DND-41 (cell line): ENCODE results near the gene HNRNPAB.
"Not testable (repeated sequence)": the region's sequence is repeated elsewhere in the genome, so short reads cannot be mapped to it uniquely, and the experiment has no call there.

Experiments
- ATAC-seq: fragments of 200-7000 bp; cut with Tn5 transposase; 3 replicates; pipeline ENCODE4 v1.9.1; 2021; ENCODE audit warnings: low read depth; ENCODE audit not compliant: insufficient read depth
- DNase-seq: peaks from one replicate; pipeline ENCODE4 v3.0.0-alpha.2; 2020
- H2AFZ ChIP-seq: 2 replicates; pipeline ENCODE4 v1.6.0; 2012; ENCODE audit warnings: low read depth, low read length
- H3K27ac ChIP-seq: 2 replicates; pipeline ENCODE4 v1.5.1; 2012; ENCODE audit warnings: low read length, inconsistent platforms
- H3K27me3 ChIP-seq: fragments of 200-600 bp; sonication (generic); 2 replicates; pipeline ENCODE4 v1.6.0; 2012; ENCODE audit warnings: low read length, mild to moderate bottlenecking, inconsistent platforms; ENCODE audit not compliant: insufficient read depth, poor library complexity
- H3K36me3 ChIP-seq: 2 replicates; pipeline ENCODE4 v1.5.1; 2012; ENCODE audit warnings: low read length, inconsistent platforms; ENCODE audit not compliant: insufficient read depth
- H3K4me1 ChIP-seq: 2 replicates; pipeline ENCODE4 v1.5.1; 2012; ENCODE audit warnings: mild to moderate bottlenecking, low read length; ENCODE audit not compliant: insufficient read depth
- H3K4me2 ChIP-seq: 2 replicates; pipeline ENCODE4 v1.6.0; 2012; ENCODE audit warnings: mild to moderate bottlenecking, moderate library complexity, low read length, inconsistent platforms; ENCODE audit not compliant: insufficient read depth
- H3K4me3 ChIP-seq, 2 experiments: fragments of 200-600 bp in 1 of 2; shearing (Covaris generic) in 1 of 2; 2 replicates each; pipeline ENCODE4 v1.5.1; 2012 to 2016; ENCODE audit warnings: inconsistent platforms in 2 of 2, low read length in 2 of 2, mild to moderate bottlenecking in 2 of 2, low read depth in 1 of 2, moderate library complexity in 1 of 2
- H3K79me2 ChIP-seq: 2 replicates; pipeline ENCODE4 v1.6.0; 2012; ENCODE audit warnings: low read length, inconsistent platforms; ENCODE audit not compliant: insufficient read depth
- H3K9ac ChIP-seq: 2 replicates; pipeline ENCODE4 v1.6.0; 2012; ENCODE audit warnings: low read depth, mild to moderate bottlenecking, inconsistent platforms, low read length, moderate library complexity
- H3K9me3 ChIP-seq: 2 replicates; pipeline ENCODE4 v1.5.1; 2012; ENCODE audit warnings: low read length, moderate library complexity, mild to moderate bottlenecking, inconsistent platforms; ENCODE audit not compliant: insufficient read depth, severe bottlenecking
- H4K20me1 ChIP-seq: 2 replicates; pipeline ENCODE4 v1.6.0; 2012; ENCODE audit warnings: low read length; ENCODE audit not compliant: insufficient read depth
- CTCF ChIP-seq: IDR thresholded peaks from 2 replicates; pipeline ENCODE4 v1.5.1; 2012; ENCODE audit warnings: borderline replicate concordance, low read length, moderate library complexity, mild to moderate bottlenecking; ENCODE audit not compliant: poor library complexity, severe bottlenecking; ENCODE audit errors: extremely low read depth
- EZH2 ChIP-seq: IDR thresholded peaks from 3 replicates; pipeline ENCODE4 v1.6.1; 2012; ENCODE audit warnings: borderline replicate concordance, low read depth, mild to moderate bottlenecking, moderate library complexity, low read length, inconsistent platforms; ENCODE audit not compliant: severe bottlenecking

HNRNPAB gene

GRCh38 chr5:178250263-178250662 is 45.9 kb downstream of the HNRNPAB start:
- H3K36me3 ChIP-seq, result no peaks in the 10 kb centered on the region
- no peak overlapping the region for H3K27ac ChIP-seq
- H2AFZ ChIP-seq, result no peak overlapping the region
- no peaks in the 10 kb centered on the region for H3K4me1 ChIP-seq
- TF ChIP-seq CTCF (no peak), EZH2 (no peak)
- H3K9ac ChIP-seq, result no peak overlapping the region
- no peaks in the 10 kb centered on the region for H4K20me1 ChIP-seq
- no peak for ATAC-seq
- no peak overlapping the region for H3K4me3 ChIP-seq
- H3K9me3 ChIP-seq, result no peaks in the 10 kb centered on the region
- H3K79me2 ChIP-seq, result no peaks in the 10 kb centered on the region
- H3K4me2 ChIP-seq, result no peak overlapping the region
- DNase-seq, result no peak
- H3K27me3 ChIP-seq, result no peaks in the 10 kb centered on the region

GRCh38 chr5:178252258-178252657 is 47.9 kb downstream of the HNRNPAB start:
- no peak overlapping the region for H3K27ac ChIP-seq
- H3K4me1 ChIP-seq, result no peaks in the 10 kb centered on the region
- no peaks in the 10 kb centered on the region for H3K27me3 ChIP-seq
- no peak overlapping the region for H3K4me2 ChIP-seq
- H3K4me3 ChIP-seq, result no peak overlapping the region
- TF ChIP-seq EZH2 (no peak), CTCF (no peak)
- no peak overlapping the region for H3K9ac ChIP-seq
- ATAC-seq (no peak), DNase-seq (no peak)
- H3K79me2 ChIP-seq, result no peaks in the 10 kb centered on the region
- H2AFZ ChIP-seq, result no peak overlapping the region
- H3K36me3 ChIP-seq, result no peaks in the 10 kb centered on the region
- no peaks in the 10 kb centered on the region for H4K20me1 ChIP-seq
- H3K9me3 ChIP-seq, result no peaks in the 10 kb centered on the region

GRCh38 chr5:178253632-178254031 is 49.3 kb downstream of the HNRNPAB start:
- H3K9me3 ChIP-seq, H2AFZ ChIP-seq, H3K9ac ChIP-seq, H3K36me3 ChIP-seq, H3K79me2 ChIP-seq, DNase-seq, H3K27ac ChIP-seq, ATAC-seq, H3K27me3 ChIP-seq, H4K20me1 ChIP-seq, H3K4me1 ChIP-seq, H3K4me2 ChIP-seq, H3K4me3 ChIP-seq: not testable (repeated sequence)

- no peaks in the 10 kb centered on the region for H3K79me2 ChIP-seq
- DNase-seq, result no peak
- TF ChIP-seq CTCF, result no peak
- TF ChIP-seq EZH2, result no peak
Observed at GRCh38 chr5:178256746-178257145, 52.4 kb downstream of the HNRNPAB start.

More at GRCh38 chr5:178256746-178257145, 52.4 kb downstream of the HNRNPAB start:
- Histone ChIP-seq H3K4me2 (no peak overlapping the region), H3K4me1 (no peaks in the 10 kb centered on the region), H3K27me3 (no peaks in the 10 kb centered on the region), H4K20me1 (no peaks in the 10 kb centered on the region), H2AFZ (no peak overlapping the region), H3K27ac (no peak overlapping the region), H3K4me3 (no peak overlapping the region), H3K9ac (no peak overlapping the region), H3K9me3 (no peaks in the 10 kb centered on the region), H3K36me3 (no peaks in the 10 kb centered on the region)
- ATAC-seq, result no peak
